Measurements from ENCODE around the gene CDX2. TPM values are rescaled to one million over a fixed set of nuclear protein-coding genes. Genes with fewer than 3 reads are reported as not detected.

Gene CDX2
- total RNA-seq, 2 experiments from 2014 or later = not detected

- no TSS peak for BruUV-seq (replicated peaks)
- POLR2A ChIA-PET = no interaction called here
- H3K79me2 ChIP-seq (ENCODE audit: insufficient read depth, low read depth, low read length) = no peaks in the 10 kb centered on the region
- H3K36me3 ChIP-seq (ENCODE audit: insufficient read depth, low read length) = no peaks in the 10 kb centered on the region
- no peaks in the 10 kb centered on the region for H3K9me2 ChIP-seq (ENCODE audit: insufficient read depth, low read length)
- CTCF ChIA-PET (ENCODE audit: unreplicated experiment) = no interaction called here
- H3K4me2 ChIP-seq (ENCODE audit: low read length) = no peak overlapping the region
- H4K20me1 ChIP-seq (ENCODE audit: insufficient read depth, low read length) = no peaks in the 10 kb centered on the region
- no peaks in the 10 kb centered on the region for H3K9me3 ChIP-seq (ENCODE audit: low read length)
- no peak for DNase-seq (ENCODE audit: low spot score)
- intact Hi-C loops (cut with micrococcal nuclease; ENCODE audit: unreplicated experiment) = no loop called here
- H3K4me3 ChIP-seq (ENCODE audit: low read depth, low read length, poor library complexity, severe bottlenecking) = no peak overlapping the region
- no peak overlapping the region for H3K27ac ChIP-seq (ENCODE audit: low read depth, low read length, poor library complexity, severe bottlenecking)
- no peaks in the 10 kb centered on the region for H3K4me1 ChIP-seq (ENCODE audit: insufficient read depth, low read length, poor library complexity, severe bottlenecking)
- no peak overlapping the region for H2AFZ ChIP-seq (ENCODE audit: low read length)
- TF ChIP-seq CTCF (conservative IDR thresholded peaks at IDR 0.05; ENCODE audit: low read length) (no peak), EZH2phosphoT487 (IDR thresholded peaks at IDR 0.05; ENCODE audit: borderline replicate concordance, low read depth, low read length) (no peak)
Measured at GRCh38 chr13:27959976-27960361, 9.1 kb downstream of the CDX2 start.

- Histone ChIP-seq H4K20me1 (ENCODE audit: insufficient read depth, low read length) (no peaks in the 10 kb centered on the region), H2AFZ (ENCODE audit: low read length) (no peak overlapping the region), H3K79me2 (ENCODE audit: insufficient read depth, low read depth, low read length) (no peaks in the 10 kb centered on the region), H3K4me2 (ENCODE audit: low read length) (no peak overlapping the region), H3K4me3 (ENCODE audit: low read depth, low read length, poor library complexity, severe bottlenecking) (no peak overlapping the region), H3K4me1 (ENCODE audit: insufficient read depth, low read length, poor library complexity, severe bottlenecking) (no peaks in the 10 kb centered on the region), H3K27ac (ENCODE audit: low read depth, low read length, poor library complexity, severe bottlenecking) (no peak overlapping the region), H3K9me3 (ENCODE audit: low read length) (no peaks in the 10 kb centered on the region), H3K36me3 (ENCODE audit: insufficient read depth, low read length) (no peaks in the 10 kb centered on the region), H3K9me2 (ENCODE audit: insufficient read depth, low read length) (no peaks in the 10 kb centered on the region)
- intact Hi-C loops (cut with micrococcal nuclease; ENCODE audit: unreplicated experiment) = no loop called here
- no TSS peak for BruUV-seq (replicated peaks)
- CTCF ChIA-PET (ENCODE audit: unreplicated experiment) = no interaction called here
- DNase-seq (ENCODE audit: low spot score) = no peak
- TF ChIP-seq CTCF (conservative IDR thresholded peaks at IDR 0.05; ENCODE audit: low read length) (no peak), EZH2phosphoT487 (IDR thresholded peaks at IDR 0.05; ENCODE audit: borderline replicate concordance, low read depth, low read length) (no peak)
- POLR2A ChIA-PET = interaction anchor here (0.6 to 0.7 kb wide), 3 partner anchors 172 to 1890 kb away, joined by 3 to 6 read pairs (median 3); no protein-coding TSS in a partner anchor
Measured at GRCh38 chr13:27956576-27957300, 12.4 kb downstream of the CDX2 start.

GRCh38 chr13:27955014-27955591 is 14.0 kb downstream of the CDX2 start:
- DNase-seq (ENCODE audit: low spot score) = no peak
- Histone ChIP-seq H3K4me3 (ENCODE audit: low read depth, low read length, poor library complexity, severe bottlenecking) (no peak overlapping the region), H3K9me3 (ENCODE audit: low read length) (no peaks in the 10 kb centered on the region), H3K4me2 (ENCODE audit: low read length) (no peak overlapping the region), H2AFZ (ENCODE audit: low read length) (no peak overlapping the region), H3K9me2 (ENCODE audit: insufficient read depth, low read length) (no peaks in the 10 kb centered on the region), H3K4me1 (ENCODE audit: insufficient read depth, low read length, poor library complexity, severe bottlenecking) (no peaks in the 10 kb centered on the region), H3K27ac (ENCODE audit: low read depth, low read length, poor library complexity, severe bottlenecking) (no peak overlapping the region), H3K79me2 (ENCODE audit: insufficient read depth, low read depth, low read length) (no peaks in the 10 kb centered on the region), H3K36me3 (ENCODE audit: insufficient read depth, low read length) (no peaks in the 10 kb centered on the region), H4K20me1 (ENCODE audit: insufficient read depth, low read length) (no peaks in the 10 kb centered on the region)
- no peak for TF ChIP-seq CTCF (conservative IDR thresholded peaks at IDR 0.05; ENCODE audit: low read length)
- BruUV-seq (replicated peaks) = no TSS peak
- intact Hi-C loops (cut with micrococcal nuclease; ENCODE audit: unreplicated experiment) = no loop called here
- ChIA-PET CTCF (ENCODE audit: unreplicated experiment) (no interaction called here), POLR2A (interaction anchor here (0.6 to 0.9 kb wide), 3 partner anchors 19 to 426 kb away, joined by 3 read pairs; no protein-coding TSS in a partner anchor)

Data from OCI-LY7 (cell line).